C4-2B (cell line): ENCODE results near the gene CLMP.

Source experiments
- ZFX ChIP-seq: fragments of 450-650 bp; IDR thresholded peaks from 2 replicates; pipeline ENCODE4 v1.6.1; 2017
- TF ChIP-seq, protein P1 (sequence below): fragments of 450-650 bp; conservative IDR thresholded peaks from 2 replicates; pipeline ENCODE4 v1.5.1; 2017; ENCODE audit warnings: mild to moderate bottlenecking

DNA sequence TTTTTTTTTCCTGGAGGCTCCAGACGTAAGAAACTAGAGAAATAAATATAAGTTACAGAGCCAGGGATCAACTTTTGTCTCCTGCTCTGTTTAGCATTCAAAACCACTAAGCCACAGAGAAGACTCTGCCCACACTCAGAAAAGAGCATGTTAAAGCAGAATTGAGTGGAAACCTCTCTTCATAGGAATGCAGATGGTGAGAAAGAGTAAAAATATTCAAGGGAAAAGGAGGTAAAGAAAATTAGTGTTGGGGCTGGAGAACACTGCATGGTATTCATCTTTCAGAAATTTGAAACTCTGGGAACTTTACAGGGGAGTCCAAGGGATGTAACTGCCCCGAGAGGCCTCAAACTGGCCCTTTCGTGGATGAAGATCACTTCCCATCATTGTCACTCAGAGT is 65.1 kb downstream of the CLMP start:
- TF ChIP-seq, protein P1, sequence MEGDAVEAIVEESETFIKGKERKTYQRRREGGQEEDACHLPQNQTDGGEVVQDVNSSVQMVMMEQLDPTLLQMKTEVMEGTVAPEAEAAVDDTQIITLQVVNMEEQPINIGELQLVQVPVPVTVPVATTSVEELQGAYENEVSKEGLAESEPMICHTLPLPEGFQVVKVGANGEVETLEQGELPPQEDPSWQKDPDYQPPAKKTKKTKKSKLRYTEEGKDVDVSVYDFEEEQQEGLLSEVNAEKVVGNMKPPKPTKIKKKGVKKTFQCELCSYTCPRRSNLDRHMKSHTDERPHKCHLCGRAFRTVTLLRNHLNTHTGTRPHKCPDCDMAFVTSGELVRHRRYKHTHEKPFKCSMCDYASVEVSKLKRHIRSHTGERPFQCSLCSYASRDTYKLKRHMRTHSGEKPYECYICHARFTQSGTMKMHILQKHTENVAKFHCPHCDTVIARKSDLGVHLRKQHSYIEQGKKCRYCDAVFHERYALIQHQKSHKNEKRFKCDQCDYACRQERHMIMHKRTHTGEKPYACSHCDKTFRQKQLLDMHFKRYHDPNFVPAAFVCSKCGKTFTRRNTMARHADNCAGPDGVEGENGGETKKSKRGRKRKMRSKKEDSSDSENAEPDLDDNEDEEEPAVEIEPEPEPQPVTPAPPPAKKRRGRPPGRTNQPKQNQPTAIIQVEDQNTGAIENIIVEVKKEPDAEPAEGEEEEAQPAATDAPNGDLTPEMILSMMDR: no peak
- no peak for TF ChIP-seq ZFX
